OCI-LY1 (cell line): ENCODE data around the gene GLI3.

Source experiments
- EZH2 ChIP-seq: fragments of 200-600 bp; sonication (generic), shearing (Covaris generic); IDR thresholded peaks from 2 replicates; pipeline ENCODE4 v1.8.0; 2017; ENCODE audit warnings: borderline replicate concordance, mixed run types, mild to moderate bottlenecking, antibody characterized with exemption, low read length, moderate library complexity, mixed read lengths
- TF ChIP-seq, protein P1 (sequence below): fragments of 200-600 bp; sonication (generic), shearing (Covaris generic); IDR thresholded peaks from 2 replicates; pipeline ENCODE4 v1.5.1; 2017; ENCODE audit warnings: mild to moderate bottlenecking, antibody characterized with exemption, low read length, moderate library complexity, mixed read lengths

DNA sequence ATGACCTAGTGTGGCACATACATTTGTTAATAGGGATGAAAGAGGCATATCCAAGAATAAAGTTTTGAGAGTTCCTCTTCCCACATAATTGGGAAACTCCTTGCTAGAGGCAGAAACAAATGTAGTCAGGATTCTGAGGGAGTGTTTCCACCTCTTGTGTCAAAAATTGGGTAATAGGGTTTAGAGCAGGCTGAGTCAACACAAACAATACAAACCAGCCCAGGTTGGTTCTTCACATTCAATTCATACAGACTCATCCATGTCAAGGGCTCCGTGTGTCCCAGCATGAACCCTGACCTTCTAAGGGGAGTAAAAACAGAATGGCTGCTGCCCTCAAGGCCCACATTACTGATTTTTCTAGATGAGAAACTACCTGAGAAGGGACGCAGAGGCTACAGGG lies 75.3 kb downstream of the GLI3 start:
- TF ChIP-seq, protein P1, sequence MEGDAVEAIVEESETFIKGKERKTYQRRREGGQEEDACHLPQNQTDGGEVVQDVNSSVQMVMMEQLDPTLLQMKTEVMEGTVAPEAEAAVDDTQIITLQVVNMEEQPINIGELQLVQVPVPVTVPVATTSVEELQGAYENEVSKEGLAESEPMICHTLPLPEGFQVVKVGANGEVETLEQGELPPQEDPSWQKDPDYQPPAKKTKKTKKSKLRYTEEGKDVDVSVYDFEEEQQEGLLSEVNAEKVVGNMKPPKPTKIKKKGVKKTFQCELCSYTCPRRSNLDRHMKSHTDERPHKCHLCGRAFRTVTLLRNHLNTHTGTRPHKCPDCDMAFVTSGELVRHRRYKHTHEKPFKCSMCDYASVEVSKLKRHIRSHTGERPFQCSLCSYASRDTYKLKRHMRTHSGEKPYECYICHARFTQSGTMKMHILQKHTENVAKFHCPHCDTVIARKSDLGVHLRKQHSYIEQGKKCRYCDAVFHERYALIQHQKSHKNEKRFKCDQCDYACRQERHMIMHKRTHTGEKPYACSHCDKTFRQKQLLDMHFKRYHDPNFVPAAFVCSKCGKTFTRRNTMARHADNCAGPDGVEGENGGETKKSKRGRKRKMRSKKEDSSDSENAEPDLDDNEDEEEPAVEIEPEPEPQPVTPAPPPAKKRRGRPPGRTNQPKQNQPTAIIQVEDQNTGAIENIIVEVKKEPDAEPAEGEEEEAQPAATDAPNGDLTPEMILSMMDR: no peak
- no peak for TF ChIP-seq EZH2
